ENCODE measurements around the gene C19orf81.
A peak's percentile ranks its signal among the peaks of the same experiment; 100 is the strongest.
"Not testable (repeated sequence)": the region's sequence is repeated elsewhere in the genome, so short reads cannot be mapped to it uniquely, and the experiment has no call there.

The C19orf81 gene

DNA sequence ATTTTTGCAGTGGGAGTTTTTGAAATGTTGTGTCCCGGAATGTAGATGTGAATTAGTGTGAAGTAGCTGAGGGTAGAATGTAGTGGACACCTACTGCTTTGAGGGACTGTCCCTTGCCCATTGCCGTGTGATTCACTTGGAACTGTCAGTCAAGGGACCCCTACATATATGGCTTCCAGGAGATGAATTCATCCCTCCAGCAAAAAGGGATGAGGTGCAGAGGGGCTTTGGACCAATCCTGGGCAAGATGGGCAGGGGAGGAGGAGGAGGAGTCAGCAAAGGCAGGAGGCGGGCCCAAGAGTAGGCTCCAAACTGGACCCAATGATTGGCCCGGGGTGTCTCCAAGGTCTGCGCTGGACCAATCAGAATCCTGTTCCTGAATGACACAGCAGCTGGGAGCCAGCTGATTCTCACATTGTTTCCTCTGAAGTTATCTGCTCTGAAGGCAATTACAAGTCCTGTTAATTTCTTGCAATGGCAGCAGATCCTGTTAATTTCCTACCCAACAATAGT is 28.8 kb upstream of the C19orf81 start:
- H3K36me3 Mint-ChIP-seq (ENCODE audit: low read depth); H3K9me3 Mint-ChIP-seq; H3K27ac Mint-ChIP-seq; H3K4me3 Mint-ChIP-seq; H3K27me3 Mint-ChIP-seq (ENCODE audit: low read depth); H3K4me1 Mint-ChIP-seq (ENCODE audit: low read depth): not testable (repeated sequence)

DNA sequence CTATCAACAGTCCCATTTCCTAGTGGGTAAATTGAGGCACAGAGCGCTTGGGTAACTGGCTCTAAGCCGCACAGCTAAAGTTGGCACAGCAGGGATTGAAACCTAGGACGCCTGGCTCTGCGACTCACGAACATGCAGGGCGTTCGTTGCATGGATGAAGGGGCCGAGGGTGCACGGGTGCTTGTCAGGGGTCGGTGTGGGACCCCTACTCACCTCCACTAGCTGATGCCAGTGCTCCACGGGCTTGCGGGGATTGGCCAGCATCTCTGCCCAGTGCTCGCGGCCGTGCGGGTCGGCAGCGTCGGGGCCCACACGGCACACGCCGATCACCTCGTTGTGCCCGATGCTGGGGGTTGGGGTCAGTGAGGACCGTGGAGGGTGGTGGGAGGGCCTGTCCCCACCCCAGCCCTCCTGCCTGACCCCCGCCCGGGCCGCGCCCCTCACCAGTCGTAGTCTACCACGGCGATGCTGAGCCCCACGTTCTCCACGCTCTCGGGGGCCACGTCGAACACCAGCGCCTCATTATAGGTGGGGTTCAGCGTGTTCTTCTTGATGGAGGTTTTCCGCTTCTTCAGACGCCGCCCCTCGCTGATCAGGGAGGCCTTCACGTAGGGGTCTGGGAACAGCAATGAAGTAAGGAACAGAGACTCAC is 24.2 kb upstream of the C19orf81 start:
- Mint-ChIP-seq H3K9me3 (no peaks in the 10 kb centered on the region), H3K4me3 (no peak overlapping the region), H3K36me3 (ENCODE audit: low read depth) (no peaks in the 10 kb centered on the region), H3K27ac (no peak overlapping the region), H3K27me3 (ENCODE audit: low read depth) (no peaks in the 10 kb centered on the region), H3K4me1 (ENCODE audit: low read depth) (no peaks in the 10 kb centered on the region)

DNA sequence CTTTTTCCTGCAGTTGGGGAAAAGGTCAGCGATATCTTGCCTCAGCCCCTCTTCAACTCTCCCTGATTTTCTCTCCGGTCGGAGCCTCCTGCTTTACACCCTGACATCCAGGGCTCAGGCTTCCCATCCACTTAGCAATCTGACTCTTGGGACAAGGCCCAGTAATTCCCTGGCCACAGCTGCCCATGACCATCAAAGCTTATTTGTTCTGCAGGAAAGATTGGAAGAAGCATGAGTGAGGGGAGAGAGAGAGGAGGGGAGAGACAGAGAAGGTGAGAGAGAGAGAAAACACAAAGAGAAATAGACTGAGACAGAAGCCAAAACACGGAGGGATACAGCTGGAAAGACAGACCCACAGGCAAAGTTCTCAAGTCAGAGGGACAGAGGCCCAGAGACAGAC is 23.2 kb upstream of the C19orf81 start:
- Mint-ChIP-seq H3K36me3 (ENCODE audit: low read depth) (no peaks in the 10 kb centered on the region), H3K4me1 (ENCODE audit: low read depth) (no peaks in the 10 kb centered on the region), H3K27me3 (ENCODE audit: low read depth) (no peaks in the 10 kb centered on the region), H3K27ac (no peak overlapping the region), H3K9me3 (no peaks in the 10 kb centered on the region), H3K4me3 (no peak overlapping the region)

DNA sequence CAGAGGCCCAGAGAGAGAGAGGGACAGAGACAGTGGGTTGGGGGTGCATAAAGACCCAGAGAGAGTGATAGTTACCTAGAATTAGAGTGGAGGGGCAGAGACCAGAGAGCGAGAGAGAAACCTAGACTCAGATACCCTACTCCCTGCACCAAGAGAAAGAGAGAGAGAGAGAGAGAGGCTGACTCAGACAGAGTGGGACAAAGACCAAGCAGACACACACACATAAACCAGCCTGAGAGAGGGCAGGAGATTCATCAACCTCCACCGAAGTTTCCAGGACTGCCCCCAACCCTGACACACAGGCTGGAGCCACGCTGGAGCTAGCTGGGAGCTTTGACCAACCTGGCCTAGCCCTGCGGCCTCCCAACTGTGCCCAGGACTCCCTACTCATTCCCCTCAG is 22.4 kb upstream of the C19orf81 start:
- no peak overlapping the region for H3K4me3 Mint-ChIP-seq
- H3K27ac Mint-ChIP-seq = no peak overlapping the region
- no peaks in the 10 kb centered on the region for H3K9me3 Mint-ChIP-seq
- H3K36me3 Mint-ChIP-seq (ENCODE audit: low read depth) = no peaks in the 10 kb centered on the region
- no peaks in the 10 kb centered on the region for H3K4me1 Mint-ChIP-seq (ENCODE audit: low read depth)
- H3K27me3 Mint-ChIP-seq (ENCODE audit: low read depth) = no peaks in the 10 kb centered on the region

DNA sequence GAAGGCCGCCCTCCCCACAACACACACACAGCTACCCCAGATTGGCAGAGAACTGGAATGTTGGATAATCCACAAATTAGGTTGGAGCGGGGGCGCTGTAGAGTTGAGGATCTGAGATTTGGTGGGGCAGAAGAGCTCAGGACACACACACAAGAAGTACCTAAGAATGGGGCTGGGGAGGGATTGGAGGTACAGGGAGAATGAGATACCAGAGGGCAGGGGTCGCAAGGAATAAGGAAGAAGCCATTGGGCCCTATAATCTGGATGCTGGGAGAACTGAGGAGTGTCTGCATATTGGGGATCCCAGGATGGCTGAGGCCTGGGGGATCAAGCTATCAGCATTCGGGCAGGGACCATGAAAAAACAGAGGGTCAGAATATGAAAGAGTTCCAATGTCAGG is 21.1 kb upstream of the C19orf81 start:
- Mint-ChIP-seq H3K27me3 (ENCODE audit: low read depth) (no peaks in the 10 kb centered on the region), H3K36me3 (ENCODE audit: low read depth) (no peaks in the 10 kb centered on the region), H3K9me3 (peaks cover under 1% of the 10 kb centered on the region), H3K4me1 (ENCODE audit: low read depth) (no peaks in the 10 kb centered on the region), H3K4me3 (no peak overlapping the region), H3K27ac (no peak overlapping the region)

DNA sequence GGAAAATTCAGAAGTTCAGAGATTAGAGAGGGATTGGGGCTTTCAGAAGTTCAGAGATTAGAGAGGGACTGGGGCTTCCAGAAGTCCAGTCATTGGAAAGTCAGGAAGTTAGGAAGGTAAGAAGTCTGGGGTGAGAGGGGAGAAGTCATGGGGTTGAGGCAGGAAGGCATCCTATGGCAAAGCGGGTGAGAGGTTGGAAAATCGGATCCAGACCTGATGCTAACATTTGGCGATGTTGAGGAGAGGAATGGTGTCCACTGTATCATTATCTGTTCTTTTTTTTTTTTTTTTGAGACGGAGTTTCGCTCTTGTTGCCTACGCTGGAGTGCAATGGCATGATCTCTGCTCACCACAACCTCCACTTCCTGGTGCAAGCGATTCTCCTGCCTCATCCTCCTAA is 20.7 kb upstream of the C19orf81 start:
- Mint-ChIP-seq H3K27ac (no peak overlapping the region), H3K9me3 (peaks cover 5% of the 10 kb centered on the region), H3K4me1 (ENCODE audit: low read depth) (no peaks in the 10 kb centered on the region), H3K27me3 (ENCODE audit: low read depth) (no peaks in the 10 kb centered on the region), H3K4me3 (no peak overlapping the region), H3K36me3 (ENCODE audit: low read depth) (no peaks in the 10 kb centered on the region)

DNA sequence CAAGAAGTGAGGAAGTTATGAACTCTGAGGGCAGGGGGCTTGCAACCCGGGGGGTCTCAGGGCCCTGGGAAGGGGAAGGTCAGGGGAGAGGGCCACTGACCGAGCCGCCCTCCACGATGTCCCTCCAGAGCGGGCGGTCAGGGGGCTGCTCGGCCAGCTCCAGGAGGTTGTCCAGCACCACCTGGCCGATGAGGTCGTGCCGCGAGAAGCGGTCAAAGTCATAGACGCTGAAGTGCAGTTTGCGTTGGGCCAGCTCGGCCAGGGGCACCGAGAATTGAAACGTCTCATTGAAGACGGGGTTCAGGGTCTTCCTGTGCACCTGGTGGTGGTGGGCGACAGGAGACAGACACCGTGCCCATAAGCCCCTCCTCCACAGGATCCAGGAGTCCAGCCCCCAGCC is 20.1 kb upstream of the C19orf81 start:
- Mint-ChIP-seq H3K9me3 (peaks cover 10% of the 10 kb centered on the region), H3K27me3 (ENCODE audit: low read depth) (no peaks in the 10 kb centered on the region), H3K36me3 (ENCODE audit: low read depth) (no peaks in the 10 kb centered on the region), H3K4me3 (no peak overlapping the region), H3K27ac (no peak overlapping the region), H3K4me1 (ENCODE audit: low read depth) (no peaks in the 10 kb centered on the region)

DNA sequence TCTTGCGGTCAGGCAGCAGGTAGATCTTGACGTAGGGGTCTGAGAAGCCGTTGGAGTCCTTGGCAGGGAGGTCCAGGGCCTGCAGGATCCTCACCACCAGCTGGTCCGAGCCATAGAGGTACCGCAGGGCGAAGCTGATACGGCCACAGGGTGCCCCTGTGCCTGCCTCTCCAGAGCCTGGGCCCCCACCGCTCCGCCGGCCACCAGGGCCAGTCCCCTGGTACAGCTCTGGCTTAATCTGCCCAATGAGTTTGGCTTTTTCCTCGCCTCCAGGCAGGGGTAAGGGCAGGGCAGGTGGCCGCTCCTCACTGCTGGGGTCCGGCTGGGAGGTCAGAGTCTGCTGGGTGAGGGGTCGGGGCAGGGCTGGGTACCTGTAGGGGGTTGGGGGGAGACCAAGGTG is 19.4 kb upstream of the C19orf81 start:
- Mint-ChIP-seq H3K27me3 (ENCODE audit: low read depth) (no peaks in the 10 kb centered on the region), H3K9me3 (peaks cover 10% of the 10 kb centered on the region), H3K27ac (no peak overlapping the region), H3K36me3 (ENCODE audit: low read depth) (no peaks in the 10 kb centered on the region), H3K4me3 (no peak overlapping the region), H3K4me1 (ENCODE audit: low read depth) (no peaks in the 10 kb centered on the region)

DNA sequence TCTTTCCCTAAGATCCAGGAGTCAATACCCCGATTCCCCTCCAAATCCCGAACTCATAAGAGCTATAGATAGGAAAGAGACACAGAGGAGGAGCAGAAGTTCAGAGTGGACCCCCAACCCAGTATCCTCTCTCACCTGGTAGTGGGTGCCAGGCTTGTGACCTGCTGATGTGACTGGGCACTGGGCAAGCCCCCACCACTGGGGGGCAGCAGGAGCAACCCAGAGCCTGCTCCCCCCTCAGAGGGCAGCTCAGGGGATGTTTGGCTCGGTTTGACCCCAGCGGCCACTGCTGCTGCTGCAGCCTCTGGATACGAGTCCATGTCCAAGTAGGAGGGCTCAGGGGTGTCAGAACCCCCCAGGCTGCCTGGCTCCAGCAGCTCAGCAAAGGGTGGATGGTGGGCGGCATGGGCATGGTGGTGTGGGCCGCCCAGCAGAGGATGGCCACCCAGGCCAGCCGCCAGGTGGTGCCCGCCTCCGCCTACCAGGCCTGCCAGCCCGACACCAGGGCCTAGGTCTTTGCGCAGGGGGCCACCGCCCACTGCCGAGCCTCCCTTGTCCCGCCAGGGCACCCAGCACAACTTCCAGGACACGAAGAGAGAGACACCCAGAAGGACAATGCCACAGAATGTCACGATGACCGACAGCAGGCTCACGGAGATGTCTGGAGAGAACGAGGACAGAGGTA is 17.0 kb upstream of the C19orf81 start:
- peaks cover 14% of the 10 kb centered on the region for H3K9me3 Mint-ChIP-seq
- H3K4me1 Mint-ChIP-seq (ENCODE audit: low read depth) = no peaks in the 10 kb centered on the region
- no peaks in the 10 kb centered on the region for H3K36me3 Mint-ChIP-seq (ENCODE audit: low read depth)
- H3K27ac Mint-ChIP-seq = no peak overlapping the region
- H3K4me3 Mint-ChIP-seq = no peak overlapping the region
- H3K27me3 Mint-ChIP-seq (ENCODE audit: low read depth) = peaks cover 7% of the 10 kb centered on the region

DNA sequence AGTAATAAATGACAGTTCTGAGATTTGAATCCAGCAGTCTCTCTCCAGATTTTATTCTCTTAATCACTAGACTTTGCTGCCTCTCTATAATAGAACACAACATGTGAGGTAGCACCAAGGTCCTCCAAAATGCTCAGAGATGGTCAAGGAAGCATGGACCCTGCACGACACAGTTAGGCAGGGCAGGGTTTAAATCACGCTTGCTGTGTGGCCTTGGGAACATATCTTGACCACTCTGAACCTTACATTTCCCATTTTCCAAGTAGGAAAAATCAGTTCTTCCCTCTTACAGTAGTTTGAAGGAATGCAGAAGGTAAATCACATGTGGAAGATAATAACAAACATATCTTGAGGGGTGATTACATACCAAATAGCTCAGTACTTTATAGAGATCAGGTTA is 15.9 kb upstream of the C19orf81 start:
- Mint-ChIP-seq H3K27ac (no peak overlapping the region), H3K4me3 (no peak overlapping the region), H3K9me3 (peaks cover 14% of the 10 kb centered on the region), H3K36me3 (ENCODE audit: low read depth) (no peaks in the 10 kb centered on the region), H3K4me1 (ENCODE audit: low read depth) (no peaks in the 10 kb centered on the region), H3K27me3 (ENCODE audit: low read depth) (peaks cover 18% of the 10 kb centered on the region)

DNA sequence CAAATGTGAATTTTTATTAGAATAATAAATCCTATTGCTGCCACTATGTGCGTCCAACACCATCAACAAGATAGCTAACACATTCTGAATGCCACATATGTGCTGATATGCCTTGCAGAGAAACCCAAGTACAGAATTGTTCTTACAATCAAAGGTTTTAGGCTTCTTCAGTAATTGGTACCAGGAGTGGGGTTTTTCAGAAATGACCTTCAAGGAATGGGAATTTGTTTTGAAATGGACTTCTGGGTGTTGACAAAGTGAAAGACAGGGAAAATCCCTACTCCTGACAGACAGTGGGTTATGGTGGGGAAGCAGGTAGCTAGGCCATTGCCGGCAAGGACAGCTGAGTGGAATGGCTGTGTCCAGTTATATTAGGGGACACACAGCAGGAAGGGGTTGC is 15.3 kb upstream of the C19orf81 start:
- Mint-ChIP-seq H3K27ac (no peak overlapping the region), H3K36me3 (ENCODE audit: low read depth) (no peaks in the 10 kb centered on the region), H3K9me3 (peaks cover 14% of the 10 kb centered on the region), H3K4me1 (ENCODE audit: low read depth) (no peaks in the 10 kb centered on the region), H3K4me3 (no peak overlapping the region), H3K27me3 (ENCODE audit: low read depth) (peaks cover 24% of the 10 kb centered on the region)

DNA sequence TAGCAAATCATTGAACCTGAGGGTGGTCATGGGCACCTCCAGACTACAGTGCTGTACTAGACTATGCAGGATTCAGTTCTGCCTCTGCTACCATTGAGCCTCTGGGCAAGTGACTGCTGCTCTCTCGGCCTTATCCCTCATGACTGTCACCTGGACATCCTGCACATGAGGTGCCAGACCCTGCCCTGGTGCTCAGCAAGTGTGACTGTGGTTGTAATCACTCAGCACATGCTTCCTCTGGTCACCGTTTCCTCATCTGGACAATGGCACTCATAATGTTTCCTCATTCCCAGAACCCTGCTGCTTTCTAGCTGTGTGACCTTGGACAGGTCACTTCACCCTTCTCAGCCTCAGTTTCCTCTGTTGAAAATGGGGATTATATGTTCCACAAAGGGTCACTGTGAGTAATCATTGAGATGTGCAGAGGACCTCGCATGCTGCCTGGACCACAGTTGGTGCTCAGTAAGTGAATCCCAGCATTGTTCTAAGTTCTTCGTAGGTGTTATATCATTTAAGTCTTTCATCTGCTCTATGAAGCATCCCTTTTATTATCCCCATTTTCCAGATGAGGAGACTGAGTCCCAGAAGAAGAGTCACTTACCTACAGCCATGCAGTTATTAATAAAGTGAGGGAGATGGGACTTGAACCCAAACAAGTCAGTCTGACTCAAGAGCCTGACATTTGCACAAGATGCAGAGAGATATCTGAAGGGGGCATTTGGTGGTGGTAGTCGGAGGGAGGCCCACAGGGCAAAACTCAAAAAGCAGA is 12.7 kb upstream of the C19orf81 start:
- Mint-ChIP-seq H3K4me1 (ENCODE audit: low read depth) (no peaks in the 10 kb centered on the region), H3K27me3 (ENCODE audit: low read depth) (peaks cover 37% of the 10 kb centered on the region), H3K36me3 (ENCODE audit: low read depth) (no peaks in the 10 kb centered on the region), H3K9me3 (peaks cover 14% of the 10 kb centered on the region), H3K4me3 (no peak overlapping the region), H3K27ac (no peak overlapping the region)

DNA sequence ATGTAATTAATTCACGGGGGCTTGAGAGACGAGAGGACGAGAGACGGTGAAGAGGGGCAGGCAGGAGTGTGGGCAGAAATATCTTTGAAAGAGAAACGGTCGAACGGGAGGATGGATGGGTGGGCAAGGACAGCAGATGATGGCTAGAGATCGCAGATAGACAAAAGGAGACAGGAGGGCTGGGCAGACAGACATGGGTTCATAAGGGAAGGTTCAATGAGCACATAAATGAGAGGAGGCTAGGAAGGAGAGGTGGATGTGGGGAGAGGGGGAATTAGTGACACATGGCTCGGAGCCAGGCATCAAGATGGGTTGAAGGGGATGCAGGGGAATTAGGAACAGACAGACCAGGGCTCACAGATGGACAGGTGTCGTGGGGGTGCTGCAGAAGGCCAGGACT is 10.6 kb upstream of the C19orf81 start:
- Mint-ChIP-seq H3K4me1 (ENCODE audit: low read depth) (no peaks in the 10 kb centered on the region), H3K9me3 (peaks cover 8% of the 10 kb centered on the region), H3K36me3 (ENCODE audit: low read depth) (no peaks in the 10 kb centered on the region), H3K27ac (no peak overlapping the region), H3K27me3 (ENCODE audit: low read depth) (peaks cover 37% of the 10 kb centered on the region), H3K4me3 (no peak overlapping the region)

DNA sequence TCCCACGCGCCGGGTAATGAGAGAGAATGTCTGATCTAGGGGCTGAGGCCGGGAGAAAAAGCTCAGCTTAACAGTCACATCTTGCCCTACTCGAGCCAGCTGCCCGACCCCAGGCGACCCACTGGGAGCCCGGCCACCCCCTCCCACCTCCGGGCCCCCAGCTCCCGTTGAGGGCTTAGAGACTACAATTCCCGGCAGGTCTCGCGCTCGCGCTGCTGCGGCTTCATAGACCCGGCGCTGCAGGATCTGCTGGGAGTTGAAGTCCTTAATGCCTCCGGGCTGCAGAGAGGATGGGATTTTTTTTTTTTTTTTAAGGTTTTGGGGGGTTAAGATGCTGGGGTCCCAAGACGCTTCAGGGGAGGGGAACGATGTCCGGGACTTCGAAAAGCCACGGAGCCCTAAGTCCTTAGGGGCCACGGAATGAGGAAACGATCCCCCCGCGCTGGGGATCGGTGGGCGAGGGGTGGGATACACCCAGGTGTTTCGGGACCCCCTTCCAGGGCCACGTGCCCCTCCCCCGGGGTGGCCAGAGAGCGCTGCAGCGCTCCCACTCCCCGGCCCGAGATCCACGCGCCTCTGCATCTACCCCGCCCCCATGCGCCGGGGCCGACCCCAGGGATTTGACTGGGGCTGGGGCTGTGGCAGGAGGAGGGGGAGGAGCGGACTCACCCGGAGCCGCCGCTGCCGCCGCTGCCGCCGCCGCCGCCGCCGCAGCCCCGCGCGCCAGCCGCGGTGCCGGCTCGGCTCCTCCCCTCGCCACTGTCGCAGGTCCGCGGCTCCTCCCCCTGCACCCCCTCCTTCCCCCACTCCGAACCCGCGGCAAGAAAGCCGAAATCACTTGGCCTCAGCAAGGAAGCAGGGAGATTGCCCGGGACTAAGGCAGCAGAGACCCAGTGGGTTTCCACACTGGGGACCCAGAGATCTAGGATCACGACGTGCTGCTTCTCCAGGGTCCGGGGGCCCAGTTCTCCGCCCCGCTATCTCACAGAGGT is 9.8 kb upstream of the C19orf81 start, which contains the start of gene SYT3:
SYT3 (minus strand) TSS at position 761 of the 992 bp plus-strand sequence. CDS start 2,470 bp downstream, outside the sequence.
- Mint-ChIP-seq H3K4me3 (peak within 1 kb of the TSS; percentile 23), H3K27me3 (ENCODE audit: low read depth) (peaks cover 37% of the 10 kb centered on the region), H3K27ac (no peak within 1 kb of the TSS), H3K36me3 (ENCODE audit: low read depth) (no peaks in the 10 kb centered on the region), H3K9me3 (peaks cover 4% of the 10 kb centered on the region), H3K4me1 (ENCODE audit: low read depth) (no peaks in the 10 kb centered on the region)
